ENCODE results near the gene DDX41.
"Not testable (repeated sequence)": the region's sequence is repeated elsewhere in the genome, so short reads cannot be mapped to it uniquely, and the experiment has no call there.

Gene DDX41

GRCh38 chr5:177516601-177517568 lies at the start of gene DDX41:
TSS of gene DDX41 (minus strand) at chr5:177516961. CDS start at chr5:177516945, 16 bp downstream.
- peak; percentile 99 to 100 for DNase-seq

GRCh38 chr5:177565046-177565445 lies 48.3 kb upstream of the DDX41 start:
- DNase-seq = no peak

- DNase-seq = not testable (repeated sequence)
Measured at GRCh38 chr5:177559446-177559941, 42.7 kb upstream of the DDX41 start.

- no peak for DNase-seq
Measured at GRCh38 chr5:177557796-177558195, 41.0 kb upstream of the DDX41 start.

- DNase-seq = no peak
Measured at GRCh38 chr5:177557041-177557647, 40.4 kb upstream of the DDX41 start.

- DNase-seq = no peak
Measured at GRCh38 chr5:177555665-177556064, 38.9 kb upstream of the DDX41 start.

GRCh38 chr5:177555228-177555627 lies 38.5 kb upstream of the DDX41 start:
- DNase-seq = no peak

DNA sequence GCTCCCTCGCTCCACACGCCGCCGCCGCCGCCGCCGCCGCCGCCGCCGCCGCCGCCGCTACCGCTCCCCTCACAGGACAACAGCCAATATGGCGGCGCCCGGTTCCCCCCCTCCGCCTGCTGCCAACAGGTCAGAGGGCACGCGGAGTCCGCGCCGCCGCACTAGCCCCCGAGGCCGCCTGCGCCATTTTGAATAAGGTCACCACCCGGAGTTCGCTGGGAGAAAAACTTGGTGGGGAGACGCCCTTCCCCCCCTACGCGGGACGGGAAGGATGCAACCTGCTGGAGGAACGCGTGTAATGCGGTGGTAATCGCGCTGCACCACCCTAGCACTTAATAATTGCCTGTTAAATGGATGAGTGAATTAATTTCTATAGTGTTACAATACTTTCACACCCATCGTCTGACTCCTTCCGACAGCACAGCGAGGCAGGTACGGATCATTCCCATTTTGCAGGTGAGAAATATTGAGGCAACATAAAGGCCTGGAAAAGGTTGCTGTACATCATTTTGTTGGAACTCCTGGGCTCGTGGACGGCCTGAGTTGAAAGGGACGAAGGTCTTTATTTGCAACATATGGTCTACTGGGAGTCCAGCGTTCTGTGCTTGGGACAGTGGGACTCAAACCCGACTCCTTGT lies 37.8 kb upstream of the DDX41 start, which contains the start of gene FAM193B:
Gene FAM193B (minus strand): TSS at position 90 of the 638 bp plus-strand sequence. CDS start 105 bp downstream, outside the sequence.
- peak; percentile 90 to 91 for DNase-seq

DNA sequence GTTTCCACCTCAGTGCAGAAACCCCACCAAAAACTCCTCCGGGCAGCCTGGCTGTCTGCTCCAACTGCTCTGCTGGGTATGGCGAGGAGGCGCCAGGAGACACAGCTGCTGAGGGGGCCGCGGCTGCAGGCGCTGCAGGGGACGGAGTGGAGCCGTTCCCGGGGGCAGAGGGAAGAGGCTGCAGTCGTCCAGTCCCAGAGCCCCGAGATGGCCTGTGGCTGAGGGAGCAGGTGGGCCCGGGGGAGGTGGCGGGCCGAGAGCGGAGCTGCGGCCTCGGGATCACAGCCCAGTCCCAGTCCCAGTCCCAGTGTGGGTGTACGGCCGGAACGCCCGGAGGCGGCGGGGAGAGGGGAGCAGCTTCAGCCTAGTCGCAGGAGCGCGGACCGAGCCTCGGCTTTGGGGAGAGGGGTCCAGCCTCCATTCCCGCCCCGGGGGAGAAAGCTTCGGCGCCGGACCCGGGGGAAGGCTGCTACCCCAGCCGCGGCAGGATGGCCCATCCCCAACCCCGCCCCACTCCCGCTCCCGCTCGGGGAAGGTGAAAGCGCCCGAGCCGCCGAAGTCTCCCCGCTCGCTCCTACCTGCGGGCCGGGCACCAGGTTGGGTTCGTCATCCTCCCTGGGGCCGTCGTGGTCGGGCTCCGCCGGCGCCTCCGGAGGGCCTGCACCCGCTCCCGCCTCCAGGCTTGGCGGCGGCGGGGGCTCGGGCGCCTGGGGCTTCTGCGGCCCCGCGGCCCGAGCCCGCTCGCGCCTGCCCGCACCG lies 37.1 kb upstream of the DDX41 start:
- DNase-seq = no peak

GRCh38 chr5:177552839-177553455 lies 36.2 kb upstream of the DDX41 start:
- DNase-seq = no peak

- DNase-seq = no peak
Measured at GRCh38 chr5:177550122-177550521, 33.4 kb upstream of the DDX41 start.

DNA sequence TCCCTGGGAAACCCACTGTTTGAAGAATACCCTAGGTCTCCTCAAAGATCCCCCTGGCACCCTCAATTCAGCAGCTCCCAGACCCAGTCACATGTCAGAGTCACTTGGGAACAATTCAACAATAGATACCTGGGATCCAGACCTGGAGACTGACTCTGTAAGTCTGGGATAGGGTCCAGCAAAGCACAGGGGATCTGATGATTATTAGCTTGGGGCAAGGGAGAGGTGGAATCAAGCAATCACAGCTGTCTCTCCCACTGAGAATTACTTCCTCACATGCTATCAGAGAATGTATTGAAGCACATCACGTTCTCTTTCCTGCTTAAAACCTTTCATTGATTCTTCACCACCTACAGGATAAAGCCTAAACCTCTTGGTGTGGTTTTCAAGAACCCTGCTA lies 31.7 kb upstream of the DDX41 start:
- DNase-seq = no peak

DNA sequence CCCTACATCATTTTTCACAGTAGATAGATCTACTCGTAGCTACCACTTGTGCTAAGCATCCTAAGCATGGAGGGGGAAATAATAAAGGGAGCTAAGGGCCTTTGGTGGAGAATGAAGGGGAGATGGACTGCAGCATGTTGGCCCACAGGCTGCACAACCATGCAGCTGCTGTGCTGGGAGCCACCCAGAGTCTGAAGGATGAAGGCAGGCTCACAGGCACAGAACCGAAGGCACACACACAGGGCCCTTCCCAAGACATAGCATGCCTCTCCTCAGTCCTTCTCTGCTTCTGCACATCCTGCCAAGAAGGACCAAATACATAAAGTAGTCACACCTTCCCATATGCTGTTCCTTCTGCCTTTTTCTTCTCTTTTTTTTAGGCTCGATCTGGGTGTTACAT lies 31.0 kb upstream of the DDX41 start:
- DNase-seq = no peak

GRCh38 chr5:177546258-177546741 lies 29.5 kb upstream of the DDX41 start:
- DNase-seq = peak; percentile 40 to 75

DNA sequence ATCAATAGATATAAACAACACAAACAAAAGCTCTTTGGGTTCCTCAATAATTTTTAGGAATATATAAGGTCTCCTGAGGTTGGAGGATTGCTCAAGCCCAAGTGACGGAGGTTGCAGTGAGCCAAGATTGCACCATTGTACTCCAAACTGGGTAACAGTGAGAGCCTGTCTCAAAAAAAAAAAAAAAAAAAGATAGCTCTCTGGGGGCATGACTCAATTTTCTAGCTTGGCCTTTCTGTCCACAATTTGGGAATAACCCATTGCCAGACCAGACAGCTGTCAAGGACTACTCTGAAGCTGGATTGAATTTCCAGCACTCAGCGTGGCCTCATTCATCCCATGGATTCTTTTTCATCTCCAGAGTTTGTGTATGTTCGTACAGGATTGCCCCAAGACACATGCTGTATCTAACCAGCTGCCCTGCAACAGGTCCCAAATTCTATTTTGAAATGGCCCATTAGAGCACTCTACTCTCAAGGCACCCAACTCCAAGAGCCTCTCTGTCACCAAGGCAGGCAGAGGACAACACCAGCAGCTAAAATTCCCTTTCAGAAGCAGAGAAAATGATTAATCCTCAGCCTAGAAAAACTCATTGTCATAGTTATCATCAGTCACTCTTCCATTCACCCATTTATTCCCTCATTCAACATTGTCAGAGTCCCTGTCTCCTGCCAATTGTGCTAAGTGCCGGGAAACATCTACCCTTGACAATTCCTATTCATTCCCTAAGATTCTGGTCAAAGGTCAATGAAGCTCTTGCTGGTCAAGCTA lies 28.9 kb upstream of the DDX41 start:
- DNase-seq = no peak

GRCh38 chr5:177542816-177543465 lies 26.2 kb upstream of the DDX41 start:
- DNase-seq = no peak

DNA sequence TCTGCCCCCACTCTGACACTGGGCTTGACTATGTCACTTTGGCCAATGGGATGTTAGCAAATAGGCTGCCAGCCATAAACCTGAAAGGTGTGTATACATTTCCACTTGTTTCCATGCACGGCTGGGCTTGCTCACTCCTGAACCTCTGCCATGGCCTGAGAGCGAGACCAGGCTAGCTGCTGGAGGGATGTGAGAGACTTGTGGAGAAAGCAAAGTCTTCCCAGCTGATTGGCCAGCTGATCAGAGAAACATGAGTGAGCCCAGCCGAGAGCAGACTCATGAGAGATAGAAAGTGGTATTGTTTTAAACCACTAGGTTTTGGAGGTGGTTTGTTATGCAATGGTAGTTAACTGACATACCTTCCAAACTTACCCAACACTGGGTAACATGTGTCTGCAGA lies 23.7 kb upstream of the DDX41 start:
- DNase-seq = no peak

- DNase-seq = no peak
Measured at GRCh38 chr5:177539411-177539810, 22.6 kb upstream of the DDX41 start.

- no peak for DNase-seq
Measured at GRCh38 chr5:177538876-177539275, 22.1 kb upstream of the DDX41 start.

Data from SW 1271 (cell line).